GM21529 (cell line): ENCODE data around the gene SLC18A2.
A peak's percentile ranks its signal among the peaks of the same experiment; 100 is the strongest.
"Not testable (repeated sequence)": the region's sequence is repeated elsewhere in the genome, so short reads cannot be mapped to it uniquely, and the experiment has no call there.

Experiments
- ATAC-seq: cut with Tn5 transposase; IDR thresholded peaks from one replicate; pipeline ENCODE4 v1.9.1; 2021; ENCODE audit not compliant: unreplicated experiment

SLC18A2 gene

DNA sequence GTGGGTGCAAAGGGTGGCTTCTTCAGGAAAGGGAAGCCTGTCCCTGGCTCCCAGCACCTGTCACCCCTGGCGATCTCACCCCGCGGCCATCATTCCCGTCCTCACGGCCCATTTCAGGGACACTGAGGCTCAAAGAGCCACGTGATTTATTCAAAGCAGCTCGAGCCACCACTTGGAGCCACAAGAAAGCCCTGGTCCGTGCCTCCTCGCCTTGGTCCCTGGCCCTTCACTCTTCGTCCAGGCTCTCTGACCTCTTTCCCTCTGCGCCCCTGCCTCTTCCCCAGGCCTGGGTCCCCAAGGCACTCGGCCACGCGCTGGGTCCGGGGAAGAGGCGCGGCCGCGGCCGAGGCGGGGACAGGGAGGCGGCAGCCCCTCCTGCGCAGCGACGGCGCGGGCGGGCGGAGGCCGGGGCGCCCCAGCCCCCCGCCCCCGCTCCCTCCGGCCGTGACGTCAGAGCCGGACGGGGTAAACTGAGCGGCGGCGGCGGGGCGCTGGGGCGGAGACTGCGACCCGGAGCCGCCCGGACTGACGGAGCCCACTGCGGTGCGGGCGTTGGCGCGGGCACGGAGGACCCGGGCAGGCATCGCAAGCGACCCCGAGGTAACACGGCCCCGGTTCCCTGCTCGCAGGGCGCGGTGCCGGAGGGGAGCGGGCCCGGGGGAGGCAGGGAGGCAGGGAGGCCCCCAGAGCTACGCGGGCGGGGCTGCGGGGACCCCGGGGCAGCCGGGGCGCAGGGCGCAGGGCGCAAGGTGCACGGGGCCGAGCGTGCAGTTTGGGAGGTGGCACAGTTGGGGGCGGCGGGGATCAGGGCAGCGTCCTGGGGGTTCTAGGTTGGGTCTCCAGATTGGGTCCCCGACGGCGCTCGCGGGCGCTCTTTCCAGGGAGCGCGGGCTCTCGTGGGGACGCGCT is at the start of gene SLC18A2:
Gene SLC18A2, plus strand, starts transcription at position 494 of the 909 bp plus-strand sequence. CDS start 580 bp downstream, outside the sequence.
- no peak for ATAC-seq

DNA sequence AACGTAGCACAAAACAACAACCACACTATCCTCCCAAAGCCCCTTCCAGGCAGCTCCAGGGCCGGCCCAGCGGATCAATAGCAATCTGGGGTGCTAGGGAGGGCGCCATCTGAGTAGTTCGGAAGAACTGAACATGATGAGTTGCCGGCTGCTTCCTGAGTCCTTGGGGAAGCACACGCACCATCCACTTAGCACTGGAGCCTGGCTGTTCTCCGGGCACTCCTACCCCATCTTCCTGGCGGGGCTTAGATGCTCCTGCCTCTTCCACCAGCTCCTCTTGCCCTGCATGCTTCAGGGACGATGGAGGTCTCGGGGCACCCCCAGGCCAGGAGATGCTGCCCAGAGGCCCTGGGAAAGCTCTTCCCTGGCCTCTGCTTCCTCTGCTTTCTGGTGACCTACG is 43.7 kb upstream of the SLC18A2 start, which contains the start of gene KCNK18:
Gene KCNK18, plus strand, starts transcription at position 301 of the 400 bp plus-strand sequence. Its CDS starts 0 bp downstream, at position 301.
- ATAC-seq = no peak

DNA sequence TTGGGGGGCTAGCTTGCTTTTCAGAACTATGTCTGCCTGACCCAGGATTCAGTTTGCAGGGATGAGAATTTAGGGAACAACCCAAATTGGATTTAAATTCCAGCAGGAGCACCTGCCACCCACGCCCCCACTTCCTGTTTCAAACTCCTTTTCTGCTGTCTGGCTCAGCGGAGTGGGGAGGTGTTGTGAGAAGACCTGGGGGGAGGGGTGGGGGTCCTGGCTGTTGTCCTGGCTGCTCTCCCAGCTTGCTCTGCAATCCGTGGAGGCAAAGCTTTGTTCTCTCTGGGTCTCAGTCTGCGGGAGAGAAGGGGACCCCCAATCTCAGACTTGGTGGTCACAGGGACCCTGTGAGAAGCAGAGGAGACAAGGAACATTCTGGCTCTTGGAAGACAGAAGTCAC is 42.8 kb upstream of the SLC18A2 start:
- no peak for ATAC-seq

DNA sequence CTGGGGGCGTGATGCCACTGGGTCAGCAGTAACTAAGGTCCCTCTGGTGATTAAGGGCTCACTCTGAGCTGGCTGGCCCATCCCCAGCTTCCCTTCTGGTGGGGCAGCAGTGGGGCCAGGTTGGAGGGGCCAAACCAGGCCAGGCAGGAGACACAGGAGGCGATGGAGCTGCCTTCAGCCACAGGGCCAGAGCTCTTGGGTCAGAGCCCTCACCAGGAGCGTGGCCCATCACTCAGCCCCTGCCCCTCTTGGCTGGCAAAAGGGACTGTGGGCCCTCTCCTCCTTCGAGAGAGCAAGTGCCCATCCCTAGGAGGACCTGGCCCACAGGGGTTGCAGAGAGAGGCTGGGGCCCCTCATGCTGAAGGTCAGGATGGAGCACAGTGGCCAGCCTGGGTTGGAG is 39.1 kb upstream of the SLC18A2 start:
- no peak for ATAC-seq

DNA sequence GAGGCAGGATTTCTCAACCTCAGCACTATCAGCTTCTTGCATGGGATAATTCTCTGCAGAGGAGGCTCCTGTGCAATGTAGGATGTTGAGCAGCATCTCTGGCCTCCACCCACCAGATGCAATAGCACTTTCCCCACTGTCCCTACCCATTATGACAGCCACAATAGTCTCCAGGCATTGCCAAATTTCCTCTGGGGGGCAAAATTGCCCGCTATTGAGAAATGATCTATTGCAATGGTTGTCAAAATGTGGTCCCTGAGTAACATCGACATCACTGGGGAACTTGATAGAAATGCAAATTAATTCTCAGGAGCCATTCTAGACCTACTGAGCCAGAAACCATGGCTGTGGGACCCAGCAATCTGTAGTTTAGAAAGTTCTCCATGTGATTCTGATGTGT is 36.6 kb upstream of the SLC18A2 start:
- ATAC-seq = no peak

DNA sequence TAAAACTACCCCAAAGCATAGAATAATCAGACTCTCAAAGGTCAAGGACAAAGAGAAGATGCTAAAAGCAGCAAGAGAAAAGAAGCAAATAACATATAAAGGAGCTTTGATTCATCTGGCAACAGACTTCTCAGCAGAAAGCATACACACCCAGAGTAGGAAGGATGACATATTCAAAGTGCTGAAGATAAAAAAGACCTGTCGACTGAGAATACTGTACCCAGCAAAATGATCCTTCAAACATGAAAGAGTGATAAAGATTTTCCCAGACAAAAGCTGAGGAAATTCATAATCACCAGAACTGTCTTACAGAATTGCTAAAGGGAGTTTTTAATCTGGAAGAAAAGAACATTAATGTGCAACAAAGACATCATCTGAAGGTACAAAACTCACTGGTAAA is 28.7 kb upstream of the SLC18A2 start:
- ATAC-seq = no peak

DNA sequence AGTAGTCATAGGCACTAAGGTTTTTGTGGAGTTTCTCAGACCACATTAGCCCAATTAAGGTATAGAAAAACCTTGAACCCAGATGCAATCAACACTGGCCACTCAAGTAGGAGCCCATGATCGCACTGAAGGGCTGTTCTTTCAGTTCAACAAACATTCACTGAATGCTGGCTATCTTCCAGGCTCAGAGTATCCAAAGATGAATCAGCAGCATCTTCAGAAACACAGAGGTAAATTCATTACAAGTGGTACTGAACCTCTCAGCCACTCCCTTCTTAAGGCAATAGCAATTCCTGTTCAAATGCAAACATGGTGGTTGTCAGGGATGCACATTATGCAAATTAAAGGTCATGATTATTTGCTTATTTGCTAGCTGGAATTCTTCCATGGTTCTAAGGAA is 26.5 kb upstream of the SLC18A2 start:
- no peak for ATAC-seq

DNA sequence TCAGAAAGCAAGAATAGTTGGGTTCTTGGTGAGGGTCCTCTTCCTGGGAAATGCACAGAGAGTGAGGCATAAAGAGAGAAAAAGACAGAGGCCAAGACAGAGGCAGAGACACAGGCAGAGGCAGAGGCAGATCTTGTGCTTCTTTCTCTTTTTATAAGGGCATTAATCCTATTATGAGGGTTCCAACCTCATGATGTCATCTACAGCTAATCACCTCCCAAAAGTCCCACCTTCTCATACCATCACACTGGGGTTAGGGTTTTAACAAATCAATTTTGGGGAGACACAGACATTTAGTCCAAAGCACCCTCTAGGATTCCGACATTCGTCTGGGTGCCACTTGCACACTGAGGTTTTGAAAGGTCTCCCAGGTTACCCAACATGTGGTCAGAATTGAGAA is 25.8 kb upstream of the SLC18A2 start:
- ATAC-seq = no peak

DNA sequence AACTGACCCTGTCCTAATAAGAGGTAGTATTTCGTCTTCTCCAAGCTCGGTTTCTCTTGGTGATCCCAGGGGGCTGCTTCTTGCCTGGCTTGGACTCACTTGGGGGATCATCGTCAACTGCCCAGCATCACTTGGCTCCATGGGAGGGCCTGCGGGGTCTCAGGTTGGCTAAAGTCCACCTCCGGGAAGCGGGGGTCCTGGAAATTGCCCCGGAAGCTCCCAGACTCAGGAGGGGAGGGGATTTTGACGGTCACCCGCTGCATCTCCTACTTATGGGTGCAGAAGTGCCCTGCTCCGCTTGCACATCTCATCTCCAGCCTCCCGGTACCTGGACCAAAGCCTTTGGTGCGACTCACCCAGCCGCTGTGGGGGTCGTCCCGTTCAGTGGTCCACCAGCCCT is 24.9 kb upstream of the SLC18A2 start:
- no peak for ATAC-seq

DNA sequence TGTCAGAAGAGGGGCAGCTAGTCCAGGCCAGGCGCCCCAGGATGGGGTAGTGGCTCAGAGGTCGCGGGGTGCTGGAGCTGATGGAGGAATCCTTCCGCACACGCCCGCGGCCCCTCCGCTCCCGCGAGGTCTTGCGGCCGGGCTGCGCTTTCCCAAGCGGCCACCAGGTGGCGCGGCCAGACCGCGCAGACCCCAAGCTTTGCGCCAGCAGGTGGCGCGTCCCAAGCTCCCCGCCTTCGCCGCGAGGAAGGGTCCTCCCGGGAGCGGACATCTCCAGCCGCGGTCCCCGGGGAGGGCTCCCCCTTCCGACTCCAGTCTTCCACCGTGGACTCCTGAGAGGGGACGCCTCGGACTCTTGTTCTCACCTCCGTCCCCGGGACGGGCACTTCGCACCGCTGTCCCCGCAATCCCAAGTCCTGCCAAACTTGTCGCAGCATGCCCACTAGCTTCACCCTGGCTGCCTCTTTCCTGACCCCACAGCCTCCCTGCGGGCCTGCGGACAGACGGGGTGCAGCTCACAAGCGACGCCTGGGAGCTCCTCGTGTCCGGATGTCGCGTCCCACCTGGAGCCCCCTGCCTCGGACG is 24.2 kb upstream of the SLC18A2 start:
- ATAC-seq = peak; percentile 79

DNA sequence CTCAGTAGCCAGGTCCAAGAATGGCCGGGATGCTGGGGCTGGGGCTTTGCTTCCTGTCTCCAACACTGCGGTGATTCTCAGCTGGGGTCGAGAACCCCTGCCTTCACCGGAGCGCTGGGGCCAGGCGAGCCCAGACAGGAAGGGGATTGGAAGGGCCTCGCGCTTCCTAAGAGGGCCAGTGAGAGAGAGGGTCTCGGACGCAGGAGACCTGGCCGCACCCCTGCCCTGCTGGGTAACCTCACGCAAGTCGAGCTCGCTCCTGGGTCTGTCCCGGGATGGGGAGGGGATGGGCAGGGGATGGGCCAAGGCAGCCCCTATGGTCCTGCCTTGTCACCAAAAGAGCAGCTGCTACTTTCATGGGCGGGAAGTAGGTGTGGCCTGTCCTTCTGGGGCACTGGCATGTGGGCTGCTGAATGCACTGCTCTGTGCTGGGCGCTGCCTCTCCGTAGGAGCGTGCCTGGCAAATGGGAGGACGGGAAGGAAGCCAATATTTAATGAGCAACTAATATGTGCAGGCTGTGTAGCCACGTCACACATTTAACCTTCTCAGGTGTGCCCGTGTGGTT is 23.6 kb upstream of the SLC18A2 start:
- ATAC-seq = peak; percentile 45

DNA sequence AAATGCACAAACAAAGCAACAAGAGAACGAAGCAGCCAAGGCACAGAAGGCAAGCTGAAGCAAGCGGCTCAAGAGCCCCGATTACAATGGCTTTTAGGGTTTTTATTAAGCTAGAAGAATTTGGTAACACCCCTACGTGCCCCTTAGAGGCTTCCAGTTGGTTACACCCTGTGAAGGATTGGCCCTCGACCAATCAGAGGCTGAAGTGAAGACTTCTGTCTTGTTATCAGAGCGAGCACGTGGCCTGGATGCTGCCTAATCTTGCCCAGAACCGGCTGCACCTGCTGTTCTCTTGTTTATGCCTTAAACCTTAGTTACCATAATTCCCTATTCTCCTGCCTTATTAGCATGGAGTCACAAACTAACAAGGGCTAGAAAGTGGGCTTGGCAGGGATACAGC is 22.3 kb upstream of the SLC18A2 start:
- no peak for ATAC-seq

DNA sequence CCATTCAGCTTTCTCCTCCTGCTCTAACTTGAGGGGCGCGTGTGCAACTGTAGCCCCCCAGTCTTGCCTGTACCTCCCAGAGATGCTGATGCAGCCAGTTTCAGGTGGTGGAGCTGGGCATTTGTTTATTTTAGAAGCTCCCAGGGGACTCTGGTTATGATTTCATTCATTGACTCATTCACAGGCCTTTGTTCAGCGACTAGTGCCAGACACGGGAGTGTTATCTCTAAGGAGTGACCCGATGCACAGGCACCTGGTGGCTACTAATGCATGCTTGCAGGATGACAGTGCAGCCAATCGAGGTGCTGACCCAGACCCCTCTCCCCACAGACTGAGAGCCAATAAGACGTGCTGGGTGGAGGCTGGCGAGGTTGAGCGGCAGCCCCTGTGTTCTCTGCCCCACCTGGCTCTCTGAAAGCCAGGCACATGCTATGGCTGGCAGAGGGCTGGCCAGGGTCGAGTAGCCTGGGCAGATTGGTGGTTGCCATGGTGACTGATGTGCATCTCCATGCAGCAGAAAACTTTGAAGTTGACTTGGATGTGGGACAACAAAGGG is 19.7 kb upstream of the SLC18A2 start:
- no peak for ATAC-seq

DNA sequence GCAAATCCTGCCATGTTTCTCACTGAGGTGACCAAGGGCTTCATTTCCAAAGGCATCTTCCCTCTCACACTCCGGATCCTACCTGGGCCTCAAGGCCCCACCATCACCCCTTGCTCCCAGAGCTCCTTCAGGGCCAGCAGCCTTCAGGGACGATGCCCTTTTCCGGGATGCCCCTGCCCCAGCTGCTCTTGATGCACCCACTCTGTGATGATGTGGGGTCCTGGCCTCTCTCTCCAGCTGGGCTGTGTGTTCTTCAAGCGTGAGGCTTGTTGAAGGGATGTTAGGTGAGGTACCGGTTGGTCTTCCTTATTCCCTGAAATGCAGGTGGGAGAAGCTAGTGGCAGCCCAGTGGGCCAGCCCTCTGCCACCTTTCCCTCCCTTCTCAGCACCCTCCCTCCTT is 18.4 kb upstream of the SLC18A2 start:
- no peak for ATAC-seq

DNA sequence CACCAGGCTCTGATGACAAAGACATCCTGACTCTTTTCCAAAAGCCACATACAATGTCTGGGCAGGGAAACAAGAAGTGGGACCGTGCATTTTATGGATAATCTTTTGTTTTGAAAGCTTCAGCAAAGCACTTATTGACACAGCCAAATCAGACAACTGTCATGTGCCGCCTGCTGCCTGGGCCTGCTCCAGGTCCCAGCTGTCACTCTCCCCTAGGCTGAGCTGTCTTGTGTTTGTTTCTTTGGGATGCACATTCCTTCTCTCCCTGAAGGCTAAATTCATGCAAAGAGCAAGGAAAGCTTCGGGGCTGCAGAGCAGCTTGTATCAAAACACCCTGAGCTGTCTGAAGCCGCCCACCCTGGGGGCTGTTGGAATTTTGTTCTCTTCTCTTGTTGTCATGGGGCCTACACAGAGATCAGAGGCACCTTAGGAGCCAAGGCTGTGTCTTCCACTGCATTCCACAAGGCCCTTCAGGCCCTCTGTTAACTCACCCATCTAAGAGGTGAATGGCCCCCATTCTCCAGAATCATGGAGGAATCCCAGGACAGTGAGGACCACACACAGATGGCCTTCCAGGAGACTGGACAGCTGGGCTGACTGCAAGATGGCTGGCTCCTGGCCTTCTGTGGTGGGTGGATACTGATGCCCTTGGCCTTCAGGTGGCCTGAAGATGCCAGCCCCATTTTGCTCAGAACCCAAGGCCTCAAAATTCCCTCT is 17.8 kb upstream of the SLC18A2 start:
- ATAC-seq = no peak

DNA sequence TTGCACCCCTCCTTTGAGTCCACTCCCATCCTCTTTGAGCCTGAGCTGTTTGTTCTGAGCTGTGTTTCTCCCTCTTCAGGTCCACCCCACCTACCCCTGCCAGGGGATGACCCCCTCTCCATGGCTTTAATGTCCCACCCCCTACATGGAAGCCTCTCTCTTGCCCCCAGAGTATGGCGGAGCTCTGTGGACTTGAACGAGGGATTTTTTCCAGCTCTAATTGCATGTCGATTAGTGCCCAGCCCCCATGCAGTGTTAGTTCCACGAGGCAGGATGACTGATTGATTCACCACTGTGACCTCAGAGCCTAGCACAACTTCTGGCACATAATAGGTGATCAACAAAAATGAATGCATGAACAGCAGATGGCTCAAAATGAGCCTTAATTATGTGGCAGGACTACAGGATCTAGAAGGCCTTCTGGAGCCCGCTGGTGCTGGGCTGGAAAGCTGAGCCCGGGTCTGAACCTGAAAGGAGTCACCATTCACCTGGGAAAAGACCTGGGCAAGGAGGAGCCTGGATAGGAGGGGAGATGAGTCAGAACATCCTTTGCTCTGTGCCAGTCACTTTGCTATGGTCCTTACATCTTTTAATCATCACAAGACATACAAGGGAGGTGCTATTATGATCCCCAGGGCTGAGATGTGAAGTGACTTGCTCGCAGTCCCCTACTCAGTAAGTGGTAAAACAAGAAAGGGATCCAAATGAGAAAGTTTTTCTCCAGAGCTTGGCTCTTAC is 17.1 kb upstream of the SLC18A2 start:
- ATAC-seq = no peak

DNA sequence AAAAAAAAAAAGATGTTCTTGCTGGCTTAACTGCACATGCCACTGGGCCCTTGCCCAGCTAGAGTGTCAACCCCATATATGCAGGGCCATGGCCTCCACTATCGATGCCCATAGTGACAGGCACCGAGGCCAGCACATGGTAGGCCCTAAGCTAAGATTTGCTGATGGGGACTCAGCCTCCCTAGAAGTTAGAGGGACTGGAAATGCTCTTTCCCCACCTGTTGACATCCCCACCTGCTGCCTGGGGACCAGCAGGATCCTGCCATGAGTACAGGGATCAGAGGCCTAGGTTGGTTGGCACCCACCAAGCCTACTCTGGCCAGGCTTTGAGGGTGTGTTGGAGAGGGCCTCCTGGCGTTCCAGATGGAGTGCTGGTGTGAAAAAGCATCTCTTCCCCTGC is 16.0 kb upstream of the SLC18A2 start:
- no peak for ATAC-seq

DNA sequence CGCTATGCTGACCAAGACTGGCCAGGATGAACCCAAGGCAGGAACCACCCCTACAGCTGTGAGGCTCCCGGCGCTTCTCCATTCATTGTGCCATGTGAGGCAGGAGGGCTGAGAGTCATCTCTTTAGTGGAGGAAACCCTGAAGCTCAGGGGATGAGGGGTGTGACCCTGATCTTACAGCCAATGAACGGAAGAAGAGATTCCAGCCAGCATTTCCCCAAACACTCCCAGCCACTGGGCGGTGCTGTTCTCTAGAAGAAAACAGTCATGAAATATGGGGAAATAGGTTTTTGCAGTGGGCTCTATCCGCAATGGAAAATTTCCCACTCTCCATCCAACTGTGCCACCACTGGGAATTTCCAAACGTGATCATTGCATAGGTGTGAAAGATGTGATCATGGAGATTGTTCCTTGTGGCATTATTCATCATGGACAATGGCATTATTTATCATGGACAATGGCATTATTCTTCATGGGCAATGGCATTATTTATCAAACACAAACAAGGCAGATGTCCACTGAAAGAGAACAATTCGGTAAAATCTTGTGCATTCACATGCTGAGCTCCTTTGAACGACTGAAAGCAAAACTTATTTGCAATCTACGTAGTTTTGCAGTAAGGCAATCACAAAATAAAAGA is 14.0 kb upstream of the SLC18A2 start:
- no peak for ATAC-seq

DNA sequence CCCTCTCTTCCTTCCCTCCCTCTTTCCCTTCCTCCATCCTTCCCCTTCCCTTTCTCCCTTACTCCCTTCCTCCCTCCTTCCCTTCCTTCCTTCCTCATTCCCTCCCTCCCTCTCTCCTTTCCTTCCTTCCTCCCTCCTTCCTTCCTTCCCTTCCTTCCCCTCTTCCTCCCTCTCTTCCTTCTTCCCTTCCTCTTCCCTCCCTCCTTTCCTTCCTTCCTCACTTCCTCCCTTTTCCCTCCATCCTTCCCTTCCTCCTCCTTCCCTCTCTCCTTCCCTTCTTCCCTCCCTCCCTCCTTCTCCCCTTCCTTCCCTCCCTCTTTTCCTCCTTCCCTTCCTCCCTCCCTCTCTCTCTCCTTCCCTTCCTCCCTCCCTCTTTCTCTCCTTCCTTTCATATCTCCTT is 12.7 kb upstream of the SLC18A2 start:
- ATAC-seq = no peak

DNA sequence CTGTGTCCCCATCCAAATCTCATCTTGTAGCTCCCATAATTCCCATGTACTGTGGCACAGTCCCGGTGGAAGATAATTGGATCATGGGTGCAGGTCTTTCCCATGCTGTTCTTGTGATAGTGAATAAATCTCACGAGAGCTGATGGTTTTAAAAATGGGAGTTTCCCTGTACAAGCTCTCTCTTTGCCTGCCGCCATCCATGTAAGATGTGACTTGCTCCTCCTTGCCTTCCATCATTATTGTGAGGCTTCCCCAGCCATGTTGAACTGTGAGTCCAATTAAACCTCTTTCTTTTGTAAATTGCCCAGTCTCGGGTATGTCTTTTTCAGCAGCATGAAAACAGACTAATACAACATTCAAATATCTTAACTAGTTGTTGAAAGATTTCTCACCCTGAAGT is 10.8 kb upstream of the SLC18A2 start:
- not testable (repeated sequence) for ATAC-seq
